Epithelial cell of proximal tubule (primary cell): Measurements from ENCODE around the gene IQCH. TPM values are rescaled to one million over a fixed set of nuclear protein-coding genes. Genes with fewer than 3 reads are reported as not detected.

Experiments
- DNase-seq: peaks from one replicate; pipeline ENCODE4 v3.0.0-alpha.2; 2011; ENCODE audit warnings: low read depth
- H3K4me3 ChIP-seq: 2 replicates; pipeline ENCODE4 v1.5.1; 2011; ENCODE audit warnings: low read depth, mild to moderate bottlenecking, low read length
- CTCF ChIP-seq: conservative IDR thresholded peaks from 2 replicates; pipeline ENCODE4 v1.5.1; 2012; ENCODE audit warnings: low read depth, mild to moderate bottlenecking, low read length
- total RNA-seq: library from RNA; depleted of rRNA; stranded (reverse); fragments of >200 nt; gene quantifications from 2 replicates; pipeline ENCODE4 v1.2.3, GENCODE V29; 2015

The IQCH gene
- total RNA-seq, 1 donor from 2014 or later = 0.92 TPM

GRCh38 chr15:67409175-67409574 lies 154.6 kb downstream of the IQCH start:
- no peak for TF ChIP-seq CTCF
- no peak overlapping the region for H3K4me3 ChIP-seq
- DNase-seq = no peak

- H3K4me3 ChIP-seq = no peak overlapping the region
- TF ChIP-seq CTCF = no peak
- DNase-seq = no peak
These were observed 156.9 kb downstream of the IQCH start for GRCh38 chr15:67411486-67411885.

GRCh38 chr15:67413770-67414390 lies 159.3 kb downstream of the IQCH start:
- no peak overlapping the region for H3K4me3 ChIP-seq

GRCh38 chr15:67415181-67415580 lies 160.6 kb downstream of the IQCH start:
- DNase-seq = no peak
- H3K4me3 ChIP-seq = no peak overlapping the region

More at GRCh38 chr15:67413770-67414390, 159.3 kb downstream of the IQCH start:
- DNase-seq = no peak
- no peak for TF ChIP-seq CTCF

GRCh38 chr15:67416891-67417290 lies 162.3 kb downstream of the IQCH start:
- DNase-seq = no peak
- H3K4me3 ChIP-seq = no peak overlapping the region
- TF ChIP-seq CTCF = no peak

More at GRCh38 chr15:67415181-67415580, 160.6 kb downstream of the IQCH start:
- TF ChIP-seq CTCF = no peak

GRCh38 chr15:67419705-67420104 lies 165.1 kb downstream of the IQCH start:
- TF ChIP-seq CTCF = no peak
- no peak overlapping the region for H3K4me3 ChIP-seq
- no peak for DNase-seq

- no peak overlapping the region for H3K4me3 ChIP-seq
- no peak for TF ChIP-seq CTCF
- no peak for DNase-seq
These were observed 165.6 kb downstream of the IQCH start for GRCh38 chr15:67420137-67420536.
